Activated CD4-positive, CD25-positive, alpha-beta regulatory T cell treated with anti-CD3 and anti-CD28 coated beads, Interleukin-2, amount 50 U/mL, for 16 hours (primary cell): ENCODE measurements around the gene CCL14.
"Not testable (repeated sequence)": the region's sequence is repeated elsewhere in the genome, so short reads cannot be mapped to it uniquely, and the experiment has no call there.

Experiments used
- DNase-seq: peaks from one replicate; pipeline ENCODE4 v3.0.0-alpha.2; 2020; ENCODE audit warnings: low read depth, low spot score

Gene CCL14

GRCh38 chr17:35986643-35987042 lies at the start of gene CCL14:
TSS of gene CCL14 (minus strand) at chr17:35986729. CDS start at chr17:35986649, 80 bp downstream.
- DNase-seq, result no peak

GRCh38 chr17:36036235-36036634 lies 49.7 kb upstream of the CCL14 start:
- no peak for DNase-seq

- no peak for DNase-seq
These were observed 47.6 kb upstream of the CCL14 start for GRCh38 chr17:36034127-36034526.

- no peak for DNase-seq
These were observed 44.4 kb upstream of the CCL14 start for GRCh38 chr17:36030956-36031355.

GRCh38 chr17:36027761-36028160 lies 41.2 kb upstream of the CCL14 start:
- DNase-seq, result no peak

- no peak for DNase-seq
These were observed 37.8 kb upstream of the CCL14 start for GRCh38 chr17:36024106-36024869.

GRCh38 chr17:36019423-36019822 lies 32.9 kb upstream of the CCL14 start:
- no peak for DNase-seq

GRCh38 chr17:36017799-36018198 lies 31.3 kb upstream of the CCL14 start, which contains the start of gene CCL23:
TSS of gene CCL23 (minus strand) at chr17:36017972. CDS start at chr17:36017897, 75 bp downstream.
- no peak for DNase-seq

- DNase-seq, result no peak
These were observed 30.0 kb upstream of the CCL14 start for GRCh38 chr17:36016555-36016954.

GRCh38 chr17:36015895-36016294 lies 29.4 kb upstream of the CCL14 start:
- DNase-seq, result not testable (repeated sequence)

- no peak for DNase-seq
These were observed 28.4 kb upstream of the CCL14 start for GRCh38 chr17:36014946-36015345.

- DNase-seq, result no peak
These were observed 24.7 kb upstream of the CCL14 start for GRCh38 chr17:36011201-36011600.

GRCh38 chr17:36008998-36009665 lies 22.6 kb upstream of the CCL14 start:
- no peak for DNase-seq

GRCh38 chr17:36004594-36005108 lies 18.1 kb upstream of the CCL14 start:
- no peak for DNase-seq

GRCh38 chr17:36002631-36003030 lies 16.1 kb upstream of the CCL14 start:
- DNase-seq, result no peak

GRCh38 chr17:36001862-36002603 lies 15.5 kb upstream of the CCL14 start:
- DNase-seq, result no peak

GRCh38 chr17:36001110-36001771 lies 14.7 kb upstream of the CCL14 start, which contains the start of gene CCL15:
TSS of gene CCL15 (minus strand) at chr17:36001553. CDS start at chr17:36001492, 61 bp downstream.
- no peak for DNase-seq

- no peak for DNase-seq
These were observed 14.2 kb upstream of the CCL14 start for GRCh38 chr17:36000732-36001109.

GRCh38 chr17:35998756-35999155 lies 12.2 kb upstream of the CCL14 start:
- no peak for DNase-seq

- no peak for DNase-seq
These were observed 11.6 kb upstream of the CCL14 start for GRCh38 chr17:35998018-35998545.

GRCh38 chr17:35995346-35995745 lies 8.8 kb upstream of the CCL14 start:
- not testable (repeated sequence) for DNase-seq
